ENCODE results near the gene SYT8. TPM values are rescaled to one million over a fixed set of nuclear protein-coding genes. Genes with fewer than 3 reads are reported as not detected.

Gene SYT8
- total RNA-seq, 1 experiment from 2014 or later: 1.0 TPM

- no TSS peak for BruUV-seq (replicated peaks)
These were observed 37.2 kb upstream of the SYT8 start for GRCh38 chr11:1797391-1798125.

GRCh38 chr11:1803246-1803645 is 31.5 kb upstream of the SYT8 start:
- no peaks in the 10 kb centered on the region for H3K79me2 ChIP-seq (ENCODE audit: insufficient read depth, low read length)
- no peaks in the 10 kb centered on the region for H3K36me3 ChIP-seq (ENCODE audit: control insufficient read depth in 1 of 2, insufficient read depth in 2 of 2, low read length in 2 of 2)
- H3K9me3 ChIP-seq (ENCODE audit: control insufficient read depth in 1 of 2, insufficient read depth in 1 of 2, low read depth in 1 of 2, low read length in 2 of 2): no peaks in the 10 kb centered on the region
- ChIA-PET CTCF (no interaction called here), POLR2A (no interaction called here), RAD21 (ENCODE audit: low non-redundant PET in 1 of 2, low total read pairs in 2 of 2, uncharacterized antibody in 2 of 2, unreplicated experiment in 2 of 2) (no interaction called here)
- H3K27ac ChIP-seq (ENCODE audit: low read depth, low read length): no peak overlapping the region
- no TSS peak for BruUV-seq (replicated peaks)
- H3K9ac ChIP-seq (ENCODE audit: low read length): no peak overlapping the region
- no peaks in the 10 kb centered on the region for H3K4me1 ChIP-seq (ENCODE audit: control insufficient read depth in 1 of 2, insufficient read depth in 2 of 2, low read length in 2 of 2)
- H4K20me1 ChIP-seq (ENCODE audit: insufficient read depth): no peaks in the 10 kb centered on the region
- no peaks in the 10 kb centered on the region for H3K9me2 ChIP-seq (ENCODE audit: insufficient read depth)
- intact Hi-C loops (cut with micrococcal nuclease): no loop called here
- no peak for DNase-seq (ENCODE audit: low read depth, low spot score)
- no peak overlapping the region for H3K4me2 ChIP-seq (ENCODE audit: low read length)
- H3K4me3 ChIP-seq (replicated peaks in 1 of 2; ENCODE audit: low read depth in 1 of 2, low read length in 2 of 2): no peak overlapping the region
- ATAC-seq: no peak
- no peak overlapping the region for H2AFZ ChIP-seq (ENCODE audit: low read depth, low read length, poor library complexity, severe bottlenecking)
- H3K27me3 ChIP-seq (ENCODE audit: insufficient read depth, low read length): no peaks in the 10 kb centered on the region
- TF ChIP-seq FOSL1 (IDR thresholded peaks at IDR 0.05; ENCODE audit: low read depth) (no peak), RAD21 (IDR thresholded peaks at IDR 0.05; ENCODE audit: low read depth) (no peak), MAX (IDR thresholded peaks at IDR 0.05) (no peak), ZNF274 (IDR thresholded peaks at IDR 0.05; ENCODE audit: low read depth, low read length) (no peak), EZH2phosphoT487 (IDR thresholded peaks at IDR 0.05; ENCODE audit: borderline replicate concordance) (no peak), CBX3 (IDR thresholded peaks at IDR 0.05; ENCODE audit: low read depth) (no peak), CEBPB (IDR thresholded peaks at IDR 0.05; ENCODE audit: low read depth) (no peak), EZH2 (IDR thresholded peaks at IDR 0.05) (no peak), SRF (IDR thresholded peaks at IDR 0.05; ENCODE audit: low read depth) (no peak), ELF1 (IDR thresholded peaks at IDR 0.05; ENCODE audit: borderline replicate concordance, low read depth) (no peak), POLR2AphosphoS5 (IDR thresholded peaks at IDR 0.05; ENCODE audit: low read depth, low read length) (no peak), SP1 (IDR thresholded peaks at IDR 0.05; ENCODE audit: low read depth) (no peak), ZFX (IDR thresholded peaks at IDR 0.05) (no peak)
- TF ChIP-seq, protein P1, sequence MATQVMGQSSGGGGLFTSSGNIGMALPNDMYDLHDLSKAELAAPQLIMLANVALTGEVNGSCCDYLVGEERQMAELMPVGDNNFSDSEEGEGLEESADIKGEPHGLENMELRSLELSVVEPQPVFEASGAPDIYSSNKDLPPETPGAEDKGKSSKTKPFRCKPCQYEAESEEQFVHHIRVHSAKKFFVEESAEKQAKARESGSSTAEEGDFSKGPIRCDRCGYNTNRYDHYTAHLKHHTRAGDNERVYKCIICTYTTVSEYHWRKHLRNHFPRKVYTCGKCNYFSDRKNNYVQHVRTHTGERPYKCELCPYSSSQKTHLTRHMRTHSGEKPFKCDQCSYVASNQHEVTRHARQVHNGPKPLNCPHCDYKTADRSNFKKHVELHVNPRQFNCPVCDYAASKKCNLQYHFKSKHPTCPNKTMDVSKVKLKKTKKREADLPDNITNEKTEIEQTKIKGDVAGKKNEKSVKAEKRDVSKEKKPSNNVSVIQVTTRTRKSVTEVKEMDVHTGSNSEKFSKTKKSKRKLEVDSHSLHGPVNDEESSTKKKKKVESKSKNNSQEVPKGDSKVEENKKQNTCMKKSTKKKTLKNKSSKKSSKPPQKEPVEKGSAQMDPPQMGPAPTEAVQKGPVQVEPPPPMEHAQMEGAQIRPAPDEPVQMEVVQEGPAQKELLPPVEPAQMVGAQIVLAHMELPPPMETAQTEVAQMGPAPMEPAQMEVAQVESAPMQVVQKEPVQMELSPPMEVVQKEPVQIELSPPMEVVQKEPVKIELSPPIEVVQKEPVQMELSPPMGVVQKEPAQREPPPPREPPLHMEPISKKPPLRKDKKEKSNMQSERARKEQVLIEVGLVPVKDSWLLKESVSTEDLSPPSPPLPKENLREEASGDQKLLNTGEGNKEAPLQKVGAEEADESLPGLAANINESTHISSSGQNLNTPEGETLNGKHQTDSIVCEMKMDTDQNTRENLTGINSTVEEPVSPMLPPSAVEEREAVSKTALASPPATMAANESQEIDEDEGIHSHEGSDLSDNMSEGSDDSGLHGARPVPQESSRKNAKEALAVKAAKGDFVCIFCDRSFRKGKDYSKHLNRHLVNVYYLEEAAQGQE (IDR thresholded peaks at IDR 0.05; ENCODE audit: low read depth): no peak
- TF ChIP-seq, protein P2, sequence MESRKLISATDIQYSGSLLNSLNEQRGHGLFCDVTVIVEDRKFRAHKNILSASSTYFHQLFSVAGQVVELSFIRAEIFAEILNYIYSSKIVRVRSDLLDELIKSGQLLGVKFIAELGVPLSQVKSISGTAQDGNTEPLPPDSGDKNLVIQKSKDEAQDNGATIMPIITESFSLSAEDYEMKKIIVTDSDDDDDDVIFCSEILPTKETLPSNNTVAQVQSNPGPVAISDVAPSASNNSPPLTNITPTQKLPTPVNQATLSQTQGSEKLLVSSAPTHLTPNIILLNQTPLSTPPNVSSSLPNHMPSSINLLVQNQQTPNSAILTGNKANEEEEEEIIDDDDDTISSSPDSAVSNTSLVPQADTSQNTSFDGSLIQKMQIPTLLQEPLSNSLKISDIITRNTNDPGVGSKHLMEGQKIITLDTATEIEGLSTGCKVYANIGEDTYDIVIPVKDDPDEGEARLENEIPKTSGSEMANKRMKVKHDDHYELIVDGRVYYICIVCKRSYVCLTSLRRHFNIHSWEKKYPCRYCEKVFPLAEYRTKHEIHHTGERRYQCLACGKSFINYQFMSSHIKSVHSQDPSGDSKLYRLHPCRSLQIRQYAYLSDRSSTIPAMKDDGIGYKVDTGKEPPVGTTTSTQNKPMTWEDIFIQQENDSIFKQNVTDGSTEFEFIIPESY (IDR thresholded peaks at IDR 0.05; ENCODE audit: extremely low read depth, insufficient replicate concordance, low read length): no peak

More at GRCh38 chr11:1797391-1798125, 37.2 kb upstream of the SYT8 start:
- TF ChIP-seq CEBPB (IDR thresholded peaks at IDR 0.05; ENCODE audit: low read depth) (no peak), POLR2A (IDR thresholded peaks at IDR 0.05; ENCODE audit: borderline replicate concordance, extremely low read depth, insufficient read depth, insufficient read length) (no peak)
- no peaks in the 10 kb centered on the region; the same call in 1 of the 2 replicates for H3K27me3 ChIP-seq (ENCODE audit: insufficient read depth, low read length)
- H3K4me2 ChIP-seq (ENCODE audit: low read length): no peak overlapping the region
- no peaks in the 10 kb centered on the region for H3K36me3 ChIP-seq (ENCODE audit: control insufficient read depth in 1 of 2, insufficient read depth in 2 of 2, low read length in 2 of 2)
- H3K9me3 ChIP-seq (ENCODE audit: control insufficient read depth in 1 of 2, insufficient read depth in 1 of 2, low read depth in 1 of 2, low read length in 2 of 2): no peaks in the 10 kb centered on the region
- no peaks in the 10 kb centered on the region for H4K20me1 ChIP-seq (ENCODE audit: insufficient read depth)
- no peak overlapping the region for H3K27ac ChIP-seq (ENCODE audit: low read depth, low read length)
- no peak overlapping the region for H3K9ac ChIP-seq (ENCODE audit: low read length)
- DNase-seq (ENCODE audit: low read depth, low spot score): no peak
- CTCF ChIA-PET: interaction anchor here (0.8 kb wide), 1 partner anchor 35 kb away, joined by 4 read pairs; no protein-coding TSS in a partner anchor
- H3K4me3 ChIP-seq (replicated peaks in 1 of 2; ENCODE audit: low read depth in 1 of 2, low read length in 2 of 2): no peak overlapping the region
- RAD21 ChIA-PET (ENCODE audit: low non-redundant PET in 1 of 2, low total read pairs in 2 of 2, uncharacterized antibody in 2 of 2, unreplicated experiment in 2 of 2): no interaction called here
- ATAC-seq: no peak
- no peaks in the 10 kb centered on the region for H3K9me2 ChIP-seq (ENCODE audit: insufficient read depth)
- POLR2A ChIA-PET: no interaction called here
- intact Hi-C loops (cut with micrococcal nuclease): no loop called here
- H3K79me2 ChIP-seq (ENCODE audit: insufficient read depth, low read length): no peaks in the 10 kb centered on the region
- H3K4me1 ChIP-seq (ENCODE audit: control insufficient read depth in 1 of 2, insufficient read depth in 2 of 2, low read length in 2 of 2): no peaks in the 10 kb centered on the region
- no peak overlapping the region for H2AFZ ChIP-seq (ENCODE audit: low read depth, low read length, poor library complexity, severe bottlenecking)
